ENCODE results near the gene PCDHA5.

GRCh38 chr5:140802781-140803271, 18.6 kb upstream of the PCDHA5 start:
- no peak for TF ChIP-seq GATA3 (IDR thresholded peaks at IDR 0.05; ENCODE audit: low read depth, low read length)
- no peak for TF ChIP-seq GATA2 (IDR thresholded peaks at IDR 0.05; ENCODE audit: low read depth, low read length)
